ENCODE measurements around the gene DNHD1. TPM values are rescaled to one million over a fixed set of nuclear protein-coding genes. Genes with fewer than 3 reads are reported as not detected.

DNHD1 gene
- total and polyA plus RNA-seq, 2 of the 13 experiments (the other 11 are each of a cell fraction or from before 2014, with no cell fraction given) = 2.7 to 9.3 TPM

GRCh38 chr11:6568191-6568918 is 71.3 kb downstream of the DNHD1 start (continued):
- peak; percentile 20; the same call in 1 of the 2 replicates for TF ChIP-seq CTCF (CRISPR knock-in tag; IDR thresholded peaks at IDR 0.05)
- TF ChIP-seq ZNF580 (CRISPR knock-in tag; IDR thresholded peaks at IDR 0.05; ENCODE audit: borderline replicate concordance, low read depth) = no peak
- no peak for TF ChIP-seq ZNF570 (CRISPR knock-in tag; IDR thresholded peaks at IDR 0.05; ENCODE audit: borderline replicate concordance)
- TF ChIP-seq ZNF468 (CRISPR knock-in tag; IDR thresholded peaks at IDR 0.05) = no peak
- TF ChIP-seq HOXA5 (CRISPR knock-in tag; IDR thresholded peaks at IDR 0.05) = no peak
- TF ChIP-seq CHCHD3 (CRISPR knock-in tag; IDR thresholded peaks at IDR 0.05) = no peak
- TF ChIP-seq IRF2 (CRISPR knock-in tag; IDR thresholded peaks at IDR 0.05) = no peak
- TF ChIP-seq MAFF (IDR thresholded peaks at IDR 0.05; ENCODE audit: low read depth, low read length) = peak; percentile 100
- TF ChIP-seq, protein P1, sequence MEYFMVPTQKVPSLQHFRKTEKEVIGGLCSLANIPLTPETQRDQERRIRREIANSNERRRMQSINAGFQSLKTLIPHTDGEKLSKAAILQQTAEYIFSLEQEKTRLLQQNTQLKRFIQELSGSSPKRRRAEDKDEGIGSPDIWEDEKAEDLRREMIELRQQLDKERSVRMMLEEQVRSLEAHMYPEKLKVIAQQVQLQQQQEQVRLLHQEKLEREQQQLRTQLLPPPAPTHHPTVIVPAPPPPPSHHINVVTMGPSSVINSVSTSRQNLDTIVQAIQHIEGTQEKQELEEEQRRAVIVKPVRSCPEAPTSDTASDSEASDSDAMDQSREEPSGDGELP (IDR thresholded peaks at IDR 0.05; ENCODE audit: borderline replicate concordance, low read depth) = peak; percentile 67; the same call in 1 of the 2 replicates
- no peak for TF ChIP-seq SSRP1 (CRISPR knock-in tag; IDR thresholded peaks at IDR 0.05)
- peak; percentile 49; the same call in 1 of the 2 replicates for TF ChIP-seq RFX5 (IDR thresholded peaks at IDR 0.05; ENCODE audit: low read depth, low read length)
- no peak for TF ChIP-seq HHEX (CRISPR knock-in tag; IDR thresholded peaks at IDR 0.05)
- TF ChIP-seq ARNT (IDR thresholded peaks at IDR 0.05) = no peak
- no peak for TF ChIP-seq KLF15 (CRISPR knock-in tag; IDR thresholded peaks at IDR 0.05; ENCODE audit: borderline replicate concordance)
- no peak for TF ChIP-seq ZNF550 (CRISPR knock-in tag; IDR thresholded peaks at IDR 0.05; ENCODE audit: borderline replicate concordance)
- TF ChIP-seq, protein P2, sequence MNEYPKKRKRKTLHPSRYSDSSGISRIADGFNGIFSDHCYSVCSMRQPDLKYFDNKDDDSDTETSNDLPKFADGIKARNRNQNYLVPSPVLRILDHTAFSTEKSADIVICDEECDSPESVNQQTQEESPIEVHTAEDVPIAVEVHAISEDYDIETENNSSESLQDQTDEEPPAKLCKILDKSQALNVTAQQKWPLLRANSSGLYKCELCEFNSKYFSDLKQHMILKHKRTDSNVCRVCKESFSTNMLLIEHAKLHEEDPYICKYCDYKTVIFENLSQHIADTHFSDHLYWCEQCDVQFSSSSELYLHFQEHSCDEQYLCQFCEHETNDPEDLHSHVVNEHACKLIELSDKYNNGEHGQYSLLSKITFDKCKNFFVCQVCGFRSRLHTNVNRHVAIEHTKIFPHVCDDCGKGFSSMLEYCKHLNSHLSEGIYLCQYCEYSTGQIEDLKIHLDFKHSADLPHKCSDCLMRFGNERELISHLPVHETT (CRISPR knock-in tag; conservative IDR thresholded peaks at IDR 0.05) = no peak
- TF ChIP-seq ZFAT (CRISPR knock-in tag; conservative IDR thresholded peaks at IDR 0.05) = no peak
- no peak for TF ChIP-seq KDM3A (CRISPR knock-in tag; IDR thresholded peaks at IDR 0.05; ENCODE audit: low read depth)
- TF ChIP-seq TBP (CRISPR knock-in tag; IDR thresholded peaks at IDR 0.05) = no peak
- TF ChIP-seq ZNF878 (CRISPR knock-in tag; IDR thresholded peaks at IDR 0.05) = no peak
- no peak for TF ChIP-seq MYNN (CRISPR knock-in tag; IDR thresholded peaks at IDR 0.05; ENCODE audit: low read depth)
- TF ChIP-seq MXD3 (CRISPR knock-in tag; IDR thresholded peaks at IDR 0.05) = no peak
- no peak for TF ChIP-seq ZNF34 (CRISPR knock-in tag; IDR thresholded peaks at IDR 0.05; ENCODE audit: borderline replicate concordance)
- no peak for TF ChIP-seq PHF8 (CRISPR knock-in tag; IDR thresholded peaks at IDR 0.05)
- no peak for TF ChIP-seq KAT8 (CRISPR knock-in tag; IDR thresholded peaks at IDR 0.05)
- no peak for TF ChIP-seq REL (CRISPR knock-in tag; conservative IDR thresholded peaks at IDR 0.05)
- no peak for TF ChIP-seq MBNL3 (CRISPR knock-in tag; conservative IDR thresholded peaks at IDR 0.05)
- no peak for TF ChIP-seq ZNF782 (CRISPR knock-in tag; IDR thresholded peaks at IDR 0.05; ENCODE audit: borderline replicate concordance)
- no peak for TF ChIP-seq MTA1 (CRISPR knock-in tag; IDR thresholded peaks at IDR 0.05; ENCODE audit: borderline replicate concordance)

Measured in HepG2 (cell line).